ENCODE measurements around the gene ATP13A3.

Gene ATP13A3

DNA sequence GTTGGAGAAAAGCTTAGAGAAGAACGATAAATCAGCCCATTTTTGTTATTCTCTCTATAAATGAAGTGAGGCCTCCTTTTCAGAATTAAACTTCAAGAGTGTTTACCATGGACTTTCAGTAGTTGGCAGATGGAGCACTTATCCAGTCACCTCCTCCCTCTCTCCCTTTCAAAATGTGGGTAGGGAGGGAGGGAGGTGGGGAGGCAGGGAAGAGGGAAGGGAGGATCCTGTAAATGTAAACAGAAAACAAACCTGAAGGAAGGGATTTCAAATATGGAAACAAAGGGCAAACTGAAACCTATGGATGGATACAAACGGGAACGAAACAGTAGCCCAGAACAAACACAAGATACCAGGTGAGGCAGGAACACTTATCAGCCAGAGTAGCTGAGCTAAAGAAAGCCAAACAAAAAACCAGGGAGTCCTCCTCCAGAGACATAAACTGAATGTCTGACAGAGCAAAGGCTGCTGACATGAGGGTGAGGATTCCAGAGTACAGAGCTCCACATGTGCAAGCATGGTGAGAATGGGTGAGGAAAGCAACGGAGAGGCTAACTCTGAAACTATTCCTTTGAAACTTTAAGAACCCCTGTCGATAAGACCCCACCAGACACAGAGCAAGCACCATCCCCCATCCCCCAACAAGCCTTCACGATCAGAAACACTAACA lies 46.8 kb downstream of the ATP13A3 start:
- no peak for DNase-seq (ENCODE audit: low read depth)

DNA sequence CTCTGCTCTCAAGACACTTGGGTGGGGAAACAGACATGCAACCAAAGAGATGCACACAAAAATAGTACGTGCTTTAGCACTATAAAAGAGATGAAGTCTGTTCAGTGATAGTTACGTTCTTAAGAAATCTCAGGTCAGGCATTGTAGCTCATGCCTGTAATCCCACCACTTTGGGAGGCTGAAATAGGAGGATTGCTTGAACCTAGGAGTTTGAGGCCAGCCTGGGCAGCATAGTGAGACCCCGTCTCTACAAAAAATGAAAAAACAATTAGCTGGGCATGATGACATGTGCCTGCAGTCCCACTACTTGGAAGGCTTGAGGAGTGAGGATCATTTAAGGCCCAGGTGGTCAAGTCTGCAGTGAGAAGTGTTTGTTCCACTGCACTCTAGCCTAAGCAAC lies 52.3 kb downstream of the ATP13A3 start:
- DNase-seq (ENCODE audit: low read depth) = no peak

DNA sequence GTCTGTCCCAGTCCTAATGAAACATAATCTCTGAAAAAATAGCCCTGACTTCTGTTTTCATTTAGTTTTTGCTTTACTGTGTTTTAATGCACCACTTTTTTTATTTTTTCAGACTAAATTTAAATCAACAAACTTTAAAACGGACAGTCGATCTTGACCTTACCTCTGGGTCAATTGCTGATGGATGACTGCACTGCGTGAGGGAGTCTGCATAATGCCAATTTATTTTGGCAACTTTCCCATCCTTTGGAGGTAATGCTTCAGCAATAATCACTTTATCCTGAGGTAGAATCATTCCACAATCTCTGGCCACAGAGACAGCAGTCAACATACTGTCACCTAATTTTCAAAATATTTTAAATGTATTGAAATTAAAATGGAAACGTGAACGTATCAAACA lies 55.2 kb downstream of the ATP13A3 start:
- no peak for DNase-seq (ENCODE audit: low read depth)

DNA sequence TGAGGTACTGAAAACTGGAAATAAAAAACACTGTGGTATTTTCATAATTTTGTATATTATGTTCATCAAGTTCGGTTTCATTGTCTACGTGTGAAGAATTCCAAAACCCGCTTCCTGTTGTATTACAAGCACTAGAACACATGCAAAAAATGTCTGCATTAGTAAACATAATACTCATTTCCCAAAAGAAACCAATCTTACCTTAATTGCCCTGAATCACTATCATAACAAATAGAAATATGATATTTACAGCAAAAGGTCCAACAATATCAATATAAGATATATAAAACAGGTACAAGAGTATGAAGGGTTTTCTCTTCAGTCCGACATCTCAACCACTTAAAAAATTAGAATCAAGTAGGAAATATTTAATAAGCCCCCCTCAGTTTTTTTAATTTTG lies 61.4 kb downstream of the ATP13A3 start:
- no peak for DNase-seq (ENCODE audit: low read depth)

DNA sequence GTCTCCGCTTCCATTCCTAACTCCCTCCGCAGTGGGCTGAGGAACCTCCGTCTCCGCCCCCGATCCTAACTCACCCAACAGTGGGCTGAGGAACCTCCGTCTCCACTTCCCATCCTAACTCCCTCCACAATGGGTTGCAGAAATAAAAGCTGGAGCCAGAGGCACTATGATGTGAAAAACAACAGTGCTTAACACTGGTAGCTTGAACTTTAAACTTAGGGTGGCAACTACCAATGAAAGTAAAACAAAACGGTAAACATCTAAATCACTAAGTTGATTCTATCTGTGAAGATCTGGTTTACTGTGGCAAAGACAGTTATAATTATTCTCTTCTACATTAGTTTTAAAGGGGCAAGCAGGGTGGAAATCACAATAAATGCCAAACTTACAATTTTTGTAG lies 61.8 kb downstream of the ATP13A3 start:
- no peak for DNase-seq (ENCODE audit: low read depth)

DNA sequence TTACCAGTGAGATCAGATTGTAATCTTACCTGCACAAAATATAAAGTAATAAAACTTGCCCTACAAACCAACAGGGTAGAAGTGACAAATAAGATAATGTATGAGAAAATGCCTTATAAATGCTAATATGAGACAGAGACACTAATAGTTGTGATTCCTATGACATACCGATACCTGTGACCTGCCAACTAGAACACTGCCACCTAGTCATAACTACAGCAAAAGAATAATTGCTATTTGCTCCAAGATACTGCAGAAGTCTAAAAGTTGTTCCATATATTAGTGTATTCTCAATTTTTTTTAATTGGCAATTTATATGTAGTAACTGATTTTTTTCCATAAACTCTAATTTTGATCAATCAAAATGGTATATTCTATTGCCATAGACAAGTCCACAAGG lies 62.4 kb downstream of the ATP13A3 start:
- no peak for DNase-seq (ENCODE audit: low read depth)

DNA sequence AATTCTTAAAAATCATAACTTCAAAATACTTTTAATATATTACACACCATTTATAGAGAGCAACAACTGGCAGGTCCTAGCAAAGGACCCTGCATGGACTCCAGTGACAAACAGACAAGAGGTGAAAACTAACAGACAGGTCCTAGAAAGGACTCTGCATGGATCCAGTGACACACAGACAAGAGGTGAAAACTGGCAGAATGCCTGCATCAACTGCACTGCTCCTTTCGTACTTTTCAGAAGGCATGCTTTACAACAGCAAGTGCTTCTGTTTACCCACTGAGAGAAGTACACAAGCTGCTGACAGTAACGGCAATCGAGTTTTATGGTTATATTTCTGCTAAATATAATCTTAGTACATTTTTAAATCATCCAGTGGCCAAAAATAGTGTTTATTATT lies 63.5 kb downstream of the ATP13A3 start:
- DNase-seq (ENCODE audit: low read depth) = no peak

DNA sequence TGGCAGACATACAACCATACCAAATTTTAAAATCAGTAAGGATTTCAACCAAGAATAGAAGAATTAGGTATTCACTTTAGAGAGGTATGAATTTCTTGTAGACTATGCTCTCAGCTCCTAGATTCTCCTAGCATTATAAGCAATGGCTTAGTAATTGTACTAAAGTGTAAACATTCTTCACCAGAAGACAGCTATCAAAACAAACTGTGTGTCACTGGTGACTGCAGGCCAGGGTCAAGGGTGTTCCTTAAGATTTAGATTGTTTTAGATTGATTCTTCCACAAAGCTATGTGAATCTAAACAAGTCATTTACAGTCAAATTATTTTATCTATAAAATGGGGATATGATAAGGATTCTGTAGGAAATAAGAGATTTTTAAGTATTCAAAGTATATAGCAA lies 64.6 kb downstream of the ATP13A3 start:
- DNase-seq (ENCODE audit: low read depth) = no peak

DNA sequence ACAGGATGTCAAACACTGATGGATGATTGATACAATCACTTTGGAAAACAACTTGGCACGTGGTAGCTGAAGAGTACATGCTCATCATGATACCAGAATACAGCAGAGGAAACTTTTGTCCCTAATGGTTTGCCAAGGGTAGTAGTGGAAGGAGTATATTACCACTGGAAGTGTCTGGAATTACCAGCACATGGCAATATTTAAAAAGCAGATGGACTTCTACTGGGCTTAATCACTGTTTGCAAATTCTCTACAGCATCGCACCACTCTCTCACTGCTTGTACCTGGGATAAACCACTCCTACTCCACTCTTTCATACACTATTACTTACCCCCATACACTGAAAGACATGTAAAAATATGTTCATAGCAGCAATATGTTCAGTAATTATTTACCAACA lies 68.1 kb downstream of the ATP13A3 start:
- no peak for DNase-seq (ENCODE audit: low read depth)

DNA sequence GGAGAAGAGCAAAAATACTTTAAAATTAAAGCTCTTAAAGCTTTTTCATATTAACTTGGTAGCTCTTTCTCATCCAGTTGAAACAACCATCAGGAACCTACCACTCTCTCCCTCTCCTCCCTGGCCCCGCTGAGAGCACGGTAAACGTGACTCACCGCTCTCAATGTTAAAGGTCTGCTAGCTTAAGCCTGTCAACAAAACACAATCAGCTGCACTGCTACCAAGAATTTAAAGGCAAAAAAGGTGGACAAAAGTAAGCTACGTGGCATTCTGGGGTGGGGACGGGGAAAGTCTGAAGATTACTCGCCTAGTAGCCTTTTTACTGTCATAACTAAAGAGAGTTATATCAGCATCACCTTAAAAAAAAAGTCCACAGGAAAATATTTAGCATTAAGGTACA lies 79.4 kb downstream of the ATP13A3 start:
- DNase-seq (ENCODE audit: low read depth) = no peak

DNA sequence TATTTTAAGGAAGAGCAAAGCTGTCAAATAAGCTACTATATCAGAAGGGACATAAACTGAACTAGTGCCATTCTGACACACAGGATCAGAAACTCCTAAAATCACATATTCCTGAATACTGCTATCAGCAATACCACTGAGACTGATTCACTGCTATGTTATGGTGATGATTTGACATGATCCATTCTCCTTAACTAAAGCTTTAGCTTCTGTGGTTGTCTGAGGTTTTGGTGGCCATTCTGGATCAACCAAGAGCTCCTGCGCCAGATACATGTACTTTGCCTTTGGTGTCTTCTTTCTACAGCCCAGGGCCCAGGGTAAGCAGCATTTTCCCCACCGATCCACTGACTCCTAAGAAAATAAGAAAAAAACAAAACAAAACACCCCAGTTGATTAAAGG lies 81.0 kb downstream of the ATP13A3 start:
- no peak for DNase-seq (ENCODE audit: low read depth)

DNA sequence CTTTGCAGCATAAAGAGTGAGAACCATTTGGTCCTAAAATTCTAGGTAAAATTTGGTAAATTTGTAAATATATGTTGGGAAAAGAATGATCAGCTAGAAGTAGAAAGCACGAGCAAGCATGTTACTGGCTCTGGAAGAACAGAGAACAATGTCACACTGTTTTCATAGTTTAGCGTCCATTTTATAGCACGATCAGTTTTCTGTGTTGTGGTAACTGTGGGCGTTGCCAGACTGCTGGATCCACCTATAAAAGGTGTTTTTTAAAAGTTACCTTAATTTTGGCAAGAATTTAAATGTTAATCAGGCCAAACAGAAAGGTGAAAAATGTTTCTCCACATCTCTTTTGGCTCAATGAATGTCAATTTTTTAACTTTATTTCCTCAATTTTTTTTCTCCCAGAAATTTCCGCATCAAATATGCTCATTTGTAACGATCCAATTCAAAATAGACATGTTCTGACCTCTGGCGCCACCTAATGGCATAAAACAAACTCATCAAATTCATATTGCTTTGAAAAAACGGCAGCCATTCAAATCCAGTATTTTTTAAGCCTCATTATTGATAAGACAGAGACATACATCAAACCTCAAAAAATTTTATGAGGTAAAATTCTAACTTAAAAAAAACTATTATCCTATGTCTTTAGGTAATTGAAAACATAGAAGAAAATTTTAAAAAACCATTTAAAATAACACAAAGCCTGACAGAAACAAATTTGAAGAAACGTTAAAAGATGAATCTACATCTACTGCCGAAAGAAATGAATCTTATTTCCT lies 82.2 kb downstream of the ATP13A3 start:
- DNase-seq (ENCODE audit: low read depth) = no peak

DNA sequence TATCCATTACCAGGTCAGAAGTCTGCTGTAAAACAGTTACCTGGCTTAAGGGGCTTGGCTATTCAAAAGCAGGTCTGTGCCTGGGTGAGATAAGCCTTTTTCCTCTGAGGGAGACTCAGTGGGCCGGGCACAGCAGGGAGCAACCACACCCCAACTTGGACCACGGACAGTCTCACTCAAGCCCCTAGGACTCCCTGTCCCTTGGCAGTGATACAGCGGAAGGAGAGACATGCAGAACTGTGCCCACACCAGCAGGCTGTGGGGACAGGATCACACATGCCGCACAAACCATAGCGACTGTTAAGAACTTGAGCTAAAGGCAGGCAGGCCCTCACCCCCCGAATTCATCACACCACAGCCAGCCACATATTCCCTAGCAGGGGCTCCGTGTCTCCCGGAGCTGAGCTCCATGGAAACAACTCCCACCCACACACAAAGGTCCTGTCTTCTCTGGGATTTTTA lies 84.9 kb downstream of the ATP13A3 start:
- DNase-seq (ENCODE audit: low read depth) = no peak

DNA sequence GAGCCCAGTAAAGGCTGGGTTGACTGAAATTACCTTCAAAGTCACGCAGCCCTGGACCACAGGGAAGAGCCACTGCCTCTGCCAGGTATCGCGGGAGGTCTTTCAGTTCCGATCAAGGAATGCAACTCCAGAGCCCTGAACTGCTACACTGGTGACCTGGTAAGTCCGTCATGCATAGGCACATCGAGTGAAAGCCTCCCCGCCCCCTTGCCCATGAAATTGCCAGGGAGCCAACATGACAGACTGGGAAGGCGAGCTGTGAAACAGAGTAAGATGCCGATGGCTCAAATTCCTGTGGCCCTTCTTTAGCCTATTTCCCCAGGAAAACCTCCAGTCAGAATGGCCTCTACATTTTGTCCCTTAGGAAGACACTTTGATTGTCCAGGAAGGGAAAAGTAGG lies 85.5 kb downstream of the ATP13A3 start:
- DNase-seq (ENCODE audit: low read depth) = no peak

DNA sequence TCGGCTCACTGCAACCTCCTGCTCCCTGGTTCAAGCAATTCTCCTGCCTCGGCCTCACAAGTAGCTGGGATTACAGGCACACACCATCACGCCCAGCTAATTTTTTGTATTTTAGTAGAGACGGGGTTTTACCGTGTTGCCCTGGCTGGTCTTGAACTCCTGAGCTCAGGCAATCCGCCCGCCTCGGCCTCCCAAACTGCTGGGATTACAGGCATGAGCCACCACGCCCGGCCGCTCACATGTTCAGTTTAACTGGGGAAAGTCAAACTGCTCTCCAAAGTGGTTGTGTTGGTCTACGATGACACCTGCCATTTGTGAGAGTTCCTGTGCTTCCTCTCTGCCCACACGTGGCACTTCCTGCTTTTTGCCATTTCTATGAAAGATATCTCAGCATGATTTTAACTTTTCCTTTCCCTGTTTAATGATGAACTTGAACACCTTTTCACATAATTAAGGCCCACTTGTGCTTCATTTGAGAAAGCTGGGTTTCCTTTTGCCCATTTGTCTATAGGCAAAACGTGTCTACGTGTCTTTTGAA lies 86.9 kb downstream of the ATP13A3 start:
- no peak for DNase-seq (ENCODE audit: low read depth)

DNA sequence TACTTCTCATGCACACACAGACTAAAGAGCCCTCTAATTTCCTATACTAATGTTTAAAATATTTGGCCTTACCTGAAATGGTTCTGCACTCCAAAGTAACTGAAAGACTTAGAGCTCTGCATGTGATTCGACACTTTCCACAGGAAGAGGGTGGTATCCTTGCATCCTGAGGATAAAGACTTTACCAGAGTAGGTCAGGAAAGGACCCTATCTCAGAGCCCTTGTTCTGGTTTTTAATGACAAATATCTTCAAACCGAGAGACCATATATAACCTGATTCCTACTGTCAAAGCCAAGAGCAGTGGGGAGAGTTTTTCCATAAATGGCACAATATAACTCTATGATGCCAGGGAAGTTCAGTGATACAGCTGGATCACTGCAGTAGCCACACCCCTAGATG lies 87.6 kb downstream of the ATP13A3 start, which contains the start of gene GP5:
TSS of gene GP5 (minus strand) at position 101 of the 400 bp plus-strand sequence. CDS start 984 bp downstream, outside the sequence.
- no peak for DNase-seq (ENCODE audit: low read depth)

DNA sequence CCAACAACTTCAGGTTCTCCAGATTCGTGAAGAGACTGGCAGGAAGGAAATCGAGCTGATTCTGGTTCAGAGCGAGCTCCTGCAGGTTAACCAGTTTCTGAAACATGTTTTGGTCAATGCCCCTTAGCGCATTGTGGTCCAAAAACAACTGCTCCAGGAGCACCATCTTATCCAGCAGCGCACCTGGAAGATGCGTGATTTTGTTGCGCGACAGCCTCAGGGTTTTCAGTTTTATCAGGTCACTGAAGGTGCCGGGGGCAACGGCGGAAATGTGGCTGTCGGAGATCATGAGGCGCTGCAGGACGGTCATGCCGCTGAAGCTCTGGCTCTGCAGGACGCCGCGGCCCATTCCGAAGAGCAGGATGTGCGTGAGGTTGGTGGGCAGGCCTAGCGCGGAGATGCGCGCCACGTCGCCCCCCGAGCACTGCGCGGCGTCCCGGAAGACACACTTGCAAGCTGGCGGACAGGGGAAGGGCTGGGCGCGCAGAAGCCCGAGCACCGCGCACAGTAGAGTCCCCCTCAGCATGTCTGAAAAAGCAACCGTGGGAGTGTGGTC lies 89.0 kb downstream of the ATP13A3 start:
- no peak for DNase-seq (ENCODE audit: low read depth)

DNA sequence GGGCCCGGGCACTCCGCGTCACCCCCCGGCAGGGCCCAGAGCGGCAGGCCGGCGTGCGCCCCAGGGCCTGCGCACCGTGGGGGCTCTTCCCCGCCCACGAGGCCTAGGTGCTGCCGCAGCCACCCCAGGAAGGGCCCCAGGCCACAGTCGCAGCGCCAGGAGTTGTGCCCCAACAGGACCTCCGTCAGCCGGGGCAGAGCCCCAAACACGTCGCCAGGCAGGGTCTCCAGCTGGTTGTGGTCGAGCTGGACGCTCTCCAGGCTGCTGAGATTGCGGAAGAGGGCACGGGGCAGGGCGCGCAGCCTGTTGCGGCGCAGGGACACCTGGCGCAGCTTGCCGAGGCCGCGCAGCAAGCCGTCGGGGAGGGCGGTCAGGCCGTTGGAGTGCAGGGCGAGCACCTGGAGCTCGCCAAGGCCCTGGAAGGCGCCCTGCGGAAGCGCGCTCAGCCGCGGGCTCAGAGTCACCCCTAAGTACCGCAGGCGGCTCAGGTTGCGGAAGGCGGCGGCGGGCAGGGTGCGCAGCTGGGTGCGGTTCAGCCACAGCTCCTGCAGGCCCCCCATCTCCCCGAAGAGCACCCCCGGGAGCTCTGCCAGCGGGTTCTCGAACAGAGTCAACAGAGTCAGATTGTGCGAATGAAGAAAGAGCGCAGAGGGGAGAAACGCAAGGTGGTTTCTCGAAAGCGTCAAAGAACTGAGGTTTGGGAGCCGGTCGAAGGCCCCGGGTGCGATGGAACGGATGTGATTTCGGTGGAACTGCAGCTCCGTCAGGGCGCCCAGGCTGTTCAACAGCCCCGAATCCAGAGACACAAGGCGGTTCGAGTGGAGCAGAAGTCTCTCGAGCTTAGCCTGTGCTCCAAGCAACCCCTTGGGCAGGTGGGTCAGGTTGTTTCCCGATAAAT lies 89.7 kb downstream of the ATP13A3 start:
- no peak for DNase-seq (ENCODE audit: low read depth)

DNA sequence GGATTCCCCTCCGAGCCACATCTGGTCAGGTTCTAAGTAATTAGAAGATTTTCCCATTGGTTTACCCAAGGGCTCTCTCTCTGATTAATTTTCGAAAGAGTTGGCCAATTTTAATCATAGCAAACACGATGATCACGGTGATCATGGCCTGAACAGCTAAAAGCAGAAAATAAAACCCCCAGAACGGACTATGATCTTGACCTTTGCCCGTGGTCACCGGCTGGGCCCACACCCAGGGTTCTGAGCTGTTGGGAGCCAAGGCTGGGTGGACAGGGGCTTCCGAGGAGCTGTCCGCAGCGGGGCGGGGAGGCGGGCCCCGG lies 90.3 kb downstream of the ATP13A3 start:
- DNase-seq (ENCODE audit: low read depth) = no peak

DNA sequence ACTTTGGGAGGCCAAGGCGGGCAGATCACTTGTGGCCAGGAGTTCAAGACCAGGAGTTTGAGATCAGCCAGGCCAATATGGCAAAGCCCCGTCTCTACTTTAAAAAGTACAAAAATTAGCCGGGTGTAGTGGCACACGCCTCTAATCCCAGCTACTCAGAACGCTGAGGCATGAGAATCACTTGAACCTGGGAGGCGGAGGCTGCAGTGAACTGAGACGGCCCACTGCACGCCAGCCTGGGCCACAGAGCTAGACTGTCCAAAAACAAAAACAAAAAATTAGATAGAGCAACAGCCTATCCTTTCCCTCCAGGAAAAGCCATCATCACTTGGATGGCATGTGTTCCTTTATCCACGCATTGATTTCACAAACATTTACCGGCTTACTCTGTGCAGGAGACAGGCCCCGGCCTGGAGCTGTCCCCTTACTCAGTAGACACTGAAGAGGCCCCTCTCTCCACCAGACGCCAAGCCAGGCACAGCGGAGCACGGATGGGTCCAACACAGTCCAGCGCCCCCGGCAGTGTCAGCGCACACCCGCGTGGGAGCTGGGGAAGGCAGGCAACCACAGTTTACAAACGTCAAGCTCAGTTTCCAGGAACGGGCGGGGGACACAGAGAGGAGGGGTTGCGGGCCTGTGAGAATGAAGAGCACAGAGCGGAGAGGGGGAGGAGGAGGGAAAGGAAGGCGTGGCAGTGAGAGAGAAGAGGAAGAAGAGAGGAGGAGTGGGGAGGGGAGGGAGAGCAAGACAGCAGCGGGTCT lies 90.8 kb downstream of the ATP13A3 start:
- DNase-seq (ENCODE audit: low read depth) = peak; percentile 18

DNA sequence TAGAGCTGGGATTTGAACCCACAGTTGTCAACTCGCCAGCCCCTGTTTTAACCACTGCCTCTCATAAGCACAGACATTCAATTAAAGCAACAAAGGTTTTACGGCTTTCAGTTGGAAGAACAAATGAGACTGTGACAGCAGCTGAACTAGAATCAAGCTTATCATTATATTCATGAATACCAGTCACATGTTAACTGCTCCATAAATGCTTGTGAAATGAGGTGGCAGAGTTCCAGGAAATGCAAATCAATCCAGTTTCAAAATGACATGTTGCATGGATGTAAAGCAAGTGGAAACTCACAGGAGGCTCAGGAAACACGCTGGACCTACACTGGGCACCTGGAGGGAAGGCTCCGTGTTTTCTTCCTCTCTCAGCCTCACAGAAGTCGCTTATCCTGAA lies 91.6 kb downstream of the ATP13A3 start:
- DNase-seq (ENCODE audit: low read depth) = no peak
